Colon (tissue), 2 donors: Measurements from ENCODE around the gene NUP210.

ENCODE experiments used
- FAIRE-seq: peaks from 2 replicates; lab custom pipeline; 2012; peaks lifted over from hg19 to GRCh38; lab: Jason Lieb, UNC
- donor health status: control.
- donor health status: control.

NUP210 gene

DNA sequence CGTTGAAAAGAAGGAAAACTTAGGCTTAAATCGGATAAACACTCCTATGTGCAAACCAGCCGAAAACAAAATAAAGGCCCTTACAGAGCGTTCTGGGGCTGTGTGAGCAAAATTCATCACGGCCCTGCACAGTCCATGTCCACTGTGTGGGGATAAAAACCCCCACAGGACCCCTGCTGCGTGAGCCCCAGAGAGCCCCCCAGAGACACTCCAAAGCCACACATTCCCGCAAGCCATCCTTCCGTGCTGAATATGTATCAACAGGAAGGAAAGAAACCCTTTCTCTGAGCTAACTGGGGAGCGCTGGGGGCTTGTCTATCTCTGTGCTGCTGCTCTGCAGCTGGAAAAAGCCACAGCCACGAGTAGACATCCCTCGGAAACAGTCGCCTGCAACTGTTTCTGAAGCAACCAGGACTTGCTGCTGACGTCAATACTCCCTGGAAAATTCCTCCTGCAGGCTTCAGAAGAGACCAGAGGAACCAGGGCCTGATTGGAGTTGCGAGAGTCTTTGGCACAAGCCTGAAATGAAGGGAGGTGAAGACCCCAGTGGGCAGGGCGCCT lies 72.7 kb downstream of the NUP210 start:
- no peak for FAIRE-seq

DNA sequence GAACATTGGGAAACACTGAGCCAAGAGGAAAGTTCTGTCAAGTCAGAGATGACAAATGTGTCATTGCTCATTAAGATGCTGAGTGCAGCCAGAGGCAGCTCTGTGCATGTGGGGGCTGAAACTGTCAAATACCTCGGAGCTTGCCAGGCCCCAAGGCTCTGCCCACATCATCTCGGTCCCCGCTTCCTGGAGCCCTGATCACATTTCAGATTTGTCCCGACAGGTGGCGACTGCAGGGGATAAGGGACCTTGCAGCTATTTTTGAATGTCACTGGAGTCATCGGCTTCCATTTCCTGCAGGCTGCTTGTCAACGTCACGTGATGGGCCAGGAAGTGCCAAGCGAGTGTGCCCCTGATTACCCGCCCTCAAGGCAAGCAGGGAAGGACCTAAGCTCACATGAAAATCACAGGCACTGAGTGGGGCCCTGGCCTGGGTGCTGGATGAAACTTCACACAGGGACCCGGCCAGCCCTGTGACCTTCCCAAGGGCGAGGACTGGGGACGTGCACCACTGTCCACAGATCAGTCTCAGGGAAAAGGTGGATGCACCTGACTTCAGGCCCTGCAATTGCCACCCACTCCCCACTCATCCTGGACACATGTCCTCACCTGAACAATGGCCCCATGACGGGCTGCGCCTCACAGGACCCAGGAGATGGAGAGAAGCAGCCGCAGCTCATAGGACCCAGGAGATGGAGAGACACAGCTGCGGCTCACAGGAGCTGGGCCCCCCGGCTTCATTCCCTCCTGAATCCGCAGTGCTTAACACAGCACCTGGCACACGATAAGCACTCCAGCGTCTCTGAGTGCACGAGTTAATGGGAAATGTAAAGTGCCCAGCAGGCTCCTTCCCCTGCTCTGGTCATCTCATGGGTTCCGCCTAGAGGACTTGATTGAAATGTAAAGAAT lies 73.4 kb downstream of the NUP210 start:
- FAIRE-seq = no peak

DNA sequence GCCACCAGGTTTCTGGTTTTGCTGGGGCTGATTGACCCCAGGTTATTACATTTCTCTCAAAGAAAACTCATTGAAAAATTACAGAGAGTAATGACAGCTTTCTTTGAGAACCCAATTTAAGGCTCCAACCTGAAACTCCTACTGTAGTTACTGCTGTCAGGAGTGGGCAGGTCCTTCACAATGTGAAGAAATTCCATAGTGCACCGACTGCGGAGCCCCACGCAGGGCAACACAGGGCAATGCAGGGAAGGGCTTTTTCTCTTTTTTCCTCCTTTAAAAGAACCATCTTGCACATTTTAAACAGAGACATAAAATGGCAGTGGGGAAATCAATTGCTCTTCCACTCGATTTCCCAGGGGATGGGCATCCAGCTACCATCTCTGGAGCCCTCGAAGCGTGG lies 74.3 kb downstream of the NUP210 start:
- no peak for FAIRE-seq

DNA sequence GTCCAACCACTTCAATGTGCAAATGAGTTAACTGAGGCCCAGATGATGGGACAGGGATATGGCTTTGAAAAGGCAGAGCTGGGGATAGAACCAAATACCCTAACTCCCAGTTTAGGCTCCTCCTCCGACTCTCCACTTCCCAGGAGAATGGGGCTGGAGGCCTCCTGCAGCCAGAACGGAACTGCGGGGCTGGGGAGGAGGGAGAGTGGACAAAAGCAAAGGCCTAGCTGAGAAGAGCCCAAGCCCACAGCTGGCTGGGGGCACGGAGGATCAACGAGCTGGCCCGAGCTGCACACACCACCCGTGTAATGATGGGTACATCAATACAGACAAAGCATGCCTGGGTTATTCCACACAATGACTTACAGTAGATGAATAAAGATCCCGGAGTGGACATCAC lies 74.8 kb downstream of the NUP210 start:
- FAIRE-seq = no peak

DNA sequence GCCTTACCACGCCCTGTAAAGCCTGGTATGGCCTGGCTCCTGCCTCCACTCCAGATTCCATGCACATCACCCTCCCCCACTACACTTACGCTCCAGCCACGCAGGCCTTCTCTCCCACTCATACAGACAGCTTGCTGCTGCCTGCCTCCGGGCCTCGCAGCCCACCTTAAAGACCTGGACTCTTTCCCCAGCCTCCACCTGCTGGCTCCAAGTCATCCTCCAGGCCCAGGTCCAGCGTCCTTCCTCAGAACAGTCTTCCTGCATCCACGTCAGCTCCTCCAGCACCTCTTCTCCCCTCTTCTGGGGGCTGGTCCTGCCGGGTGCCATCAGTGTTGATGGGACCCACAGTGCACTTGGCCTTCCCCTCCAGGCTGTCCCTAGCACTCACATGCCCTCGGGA lies 75.5 kb downstream of the NUP210 start:
- FAIRE-seq = no peak

DNA sequence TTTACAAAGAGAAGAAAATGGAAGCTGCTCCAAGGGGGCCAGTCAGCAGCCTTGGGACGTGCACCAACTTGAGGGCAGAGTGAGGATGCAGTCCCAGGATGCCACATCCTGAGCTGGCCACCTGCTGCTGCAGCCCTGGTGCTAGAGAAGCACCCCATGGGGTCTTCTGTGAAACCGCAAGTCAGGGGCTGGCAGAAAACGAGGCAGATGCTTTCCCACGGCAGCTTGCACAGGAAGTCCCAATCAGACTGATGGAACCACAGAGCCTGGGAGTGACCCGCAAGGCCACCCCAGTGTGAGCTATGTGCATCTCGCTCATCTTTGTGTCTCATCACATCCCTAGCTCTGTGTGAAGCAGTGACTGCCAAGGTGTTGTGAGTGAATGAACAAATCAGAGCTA lies 76.5 kb downstream of the NUP210 start:
- FAIRE-seq = no peak

DNA sequence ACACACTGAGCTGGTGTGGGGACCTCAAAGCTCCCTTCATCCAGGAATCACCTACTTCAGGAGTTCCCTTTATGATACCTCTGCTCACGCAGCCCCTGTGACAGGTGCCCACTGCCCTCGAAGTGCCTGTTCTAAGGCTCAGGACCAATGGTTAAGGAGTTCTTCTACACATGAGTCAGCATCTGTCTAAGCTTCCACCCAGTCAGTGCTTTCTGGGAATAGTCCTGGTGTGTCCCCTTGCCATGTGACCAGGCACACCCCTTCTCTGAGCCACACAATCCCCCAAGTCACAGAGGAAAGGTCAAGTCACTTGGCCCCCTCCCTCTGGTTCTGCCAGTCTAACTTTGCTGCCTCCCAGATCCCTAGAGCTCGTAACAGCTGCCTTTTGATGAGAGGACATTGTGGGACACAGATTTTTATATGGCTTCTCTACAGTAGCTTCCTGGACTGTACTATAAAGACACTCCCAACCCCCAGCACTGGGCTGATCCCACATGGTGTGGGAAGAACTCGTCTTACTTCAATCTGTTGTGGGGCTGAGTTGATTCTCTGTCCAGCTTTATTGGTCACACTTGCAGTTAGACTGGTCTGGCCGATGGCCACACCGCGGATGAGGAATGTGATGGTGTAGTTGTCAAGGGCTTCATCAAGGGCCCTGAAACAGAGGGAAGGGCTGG lies 78.8 kb downstream of the NUP210 start:
- FAIRE-seq = no peak

DNA sequence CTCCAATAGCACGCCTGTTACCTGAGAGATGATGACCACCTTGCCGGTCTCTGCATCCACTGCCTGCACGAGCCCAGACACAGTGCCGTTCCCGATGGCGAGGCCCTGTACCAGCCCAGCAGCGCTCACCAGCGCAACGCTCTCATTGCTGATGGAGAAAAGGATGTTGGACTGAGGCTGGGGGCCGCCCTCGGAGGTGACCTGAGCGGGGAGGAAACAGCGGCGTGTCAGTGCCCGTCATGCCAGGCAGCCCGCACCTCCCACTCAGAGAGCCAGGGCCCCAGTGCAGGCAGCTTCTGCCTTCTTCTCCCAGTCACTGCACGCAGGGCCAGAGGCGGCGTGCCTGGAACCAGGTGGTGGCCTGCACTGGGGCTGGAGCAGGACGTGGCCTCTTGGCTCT lies 80.3 kb downstream of the NUP210 start:
- FAIRE-seq = no peak

DNA sequence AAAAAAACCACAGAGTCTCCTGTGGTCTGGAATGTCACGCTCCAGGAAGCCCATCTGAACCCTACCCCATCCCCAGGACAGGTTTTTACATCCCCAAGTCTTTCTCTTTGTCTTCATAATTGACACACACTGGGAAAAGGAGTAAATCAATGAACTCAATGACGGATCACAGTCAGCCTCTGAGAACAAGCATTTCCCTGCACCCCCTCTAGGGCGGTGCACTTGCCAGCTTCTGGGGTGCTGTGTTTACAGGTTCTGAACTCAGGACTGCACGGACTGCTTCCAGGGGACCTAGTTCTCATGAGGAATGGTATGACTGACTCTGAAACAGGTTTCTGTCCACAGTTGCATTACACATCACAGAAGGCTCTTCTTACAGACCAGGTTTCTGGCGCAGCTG lies 81.1 kb downstream of the NUP210 start:
- FAIRE-seq = no peak

DNA sequence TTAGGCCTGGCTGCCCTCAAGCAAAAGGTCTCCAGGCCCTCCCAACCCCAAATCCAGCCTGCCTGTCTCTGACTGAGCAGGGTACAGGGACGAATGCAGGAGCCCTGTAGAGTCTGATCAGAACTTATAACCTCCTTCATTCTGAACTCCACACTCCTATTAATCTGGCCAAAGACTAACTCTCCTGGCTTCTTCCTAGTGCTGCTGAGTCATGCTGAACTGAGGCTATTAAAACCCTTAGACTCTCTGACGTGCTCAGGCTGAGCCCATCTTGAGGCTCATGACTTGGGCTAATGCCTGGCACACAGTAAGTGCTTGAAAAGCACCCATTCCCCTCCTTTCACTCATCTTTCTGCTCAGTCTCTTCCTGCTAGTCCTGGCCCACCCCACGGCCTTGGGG lies 81.9 kb downstream of the NUP210 start:
- FAIRE-seq = no peak

DNA sequence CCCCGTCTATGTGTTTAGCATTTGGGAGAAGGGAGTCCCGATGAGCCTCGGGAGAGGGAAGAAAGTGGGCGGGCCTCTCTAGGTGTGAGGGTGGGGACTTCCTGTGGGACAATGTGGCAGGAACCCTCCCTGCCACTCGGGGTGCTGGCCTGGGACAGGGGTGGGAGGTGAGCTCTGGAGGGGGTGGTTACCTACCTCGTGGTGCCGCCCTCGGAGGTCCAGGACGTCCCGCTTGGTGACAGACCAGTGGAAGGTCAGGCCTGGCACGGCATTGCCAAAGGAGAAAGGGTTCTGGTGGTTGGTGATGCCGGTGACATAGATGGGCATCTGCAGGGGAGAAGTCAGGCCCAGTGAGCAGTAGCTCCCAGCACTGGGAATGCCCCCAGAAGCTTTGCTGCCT lies 83.5 kb downstream of the NUP210 start:
- FAIRE-seq = no peak

DNA sequence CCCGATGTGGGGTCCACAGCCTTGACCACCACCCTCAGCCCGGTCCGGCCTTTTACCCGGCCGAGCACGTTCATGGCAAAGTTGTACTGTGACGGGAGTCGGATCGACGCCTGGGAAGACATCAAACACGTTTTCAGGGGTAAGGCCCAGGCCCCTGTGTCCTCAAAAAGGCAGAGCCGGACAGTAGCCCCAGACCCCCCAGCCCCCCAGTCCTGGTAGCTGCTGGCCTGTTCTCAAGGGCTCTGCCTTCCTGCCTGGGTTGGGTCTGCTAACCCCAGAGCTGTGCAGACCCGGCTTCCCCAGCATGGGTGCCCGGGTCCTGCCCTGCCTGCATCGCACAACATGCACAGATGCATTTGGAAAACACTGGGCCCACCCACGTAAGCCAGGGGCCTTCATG lies 84.6 kb downstream of the NUP210 start:
- FAIRE-seq = no peak

DNA sequence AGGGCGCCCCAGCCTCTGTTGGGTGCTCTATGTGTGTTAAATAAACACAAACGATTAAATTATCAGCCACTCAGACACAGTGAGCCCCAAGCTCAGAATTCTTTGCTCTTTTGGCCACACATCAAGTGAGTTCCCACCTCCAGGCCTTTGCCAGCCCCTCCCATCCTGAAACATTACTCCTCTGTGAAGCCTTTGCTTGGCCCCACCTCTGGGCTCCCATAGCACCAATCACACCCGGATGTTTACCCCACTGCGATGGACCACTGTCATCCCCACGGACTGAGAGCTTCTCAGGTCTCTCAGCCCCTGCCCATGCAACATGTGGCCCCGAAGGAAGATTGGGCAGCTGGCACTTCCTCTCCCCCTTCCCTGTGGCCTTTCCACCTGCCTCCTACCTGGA lies 85.1 kb downstream of the NUP210 start:
- FAIRE-seq = no peak

DNA sequence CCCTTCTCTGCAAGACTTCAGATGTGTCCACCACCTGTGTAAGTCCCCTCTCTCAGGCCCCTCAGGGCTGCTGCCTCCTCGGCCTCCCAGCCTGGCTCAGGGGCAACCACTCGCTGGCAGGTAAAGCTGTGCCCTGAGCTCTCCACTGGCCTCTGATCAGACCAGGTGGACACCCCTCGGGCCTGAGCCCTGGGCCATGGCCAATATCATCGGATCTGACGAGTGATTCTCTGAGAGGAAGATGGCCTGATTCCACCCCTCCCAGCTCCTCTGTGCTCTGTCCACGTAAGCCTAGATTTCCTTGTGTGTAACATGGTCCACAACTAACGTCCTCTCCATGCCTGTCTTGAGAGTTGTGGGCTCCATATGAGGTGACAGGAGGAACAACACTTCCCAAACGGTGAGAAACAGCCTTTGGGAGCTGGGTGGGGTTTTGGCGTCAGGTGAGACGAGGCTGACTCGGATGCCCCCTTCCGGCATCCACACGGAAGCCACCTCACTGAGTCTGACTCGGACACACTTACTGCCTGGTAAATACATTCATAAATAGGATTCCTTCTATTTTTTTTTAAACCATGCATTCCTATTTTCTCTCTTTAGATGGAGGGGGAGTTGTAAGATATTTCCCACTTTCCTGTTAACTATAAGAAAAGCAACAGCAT lies 86.8 kb downstream of the NUP210 start:
- no peak for FAIRE-seq

DNA sequence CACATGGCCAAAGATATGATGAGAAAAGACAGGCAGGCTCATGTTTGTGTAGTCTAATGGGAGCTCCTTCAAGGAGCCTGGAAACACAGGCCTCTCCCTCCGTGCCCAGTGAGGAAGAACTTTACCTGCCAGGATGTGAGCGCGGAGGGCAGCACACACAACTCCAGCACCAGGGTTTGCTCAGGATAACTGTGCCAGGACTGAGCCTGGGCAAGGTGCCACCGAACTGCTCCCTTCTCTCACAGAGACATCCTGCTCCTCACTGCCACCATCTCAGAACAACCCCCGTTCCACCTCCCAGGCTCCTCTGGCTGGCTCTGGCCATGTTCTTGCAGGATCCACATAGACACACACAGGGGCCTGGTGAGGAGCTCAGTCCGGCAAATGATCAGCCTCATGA lies 87.4 kb downstream of the NUP210 start:
- FAIRE-seq = no peak

DNA sequence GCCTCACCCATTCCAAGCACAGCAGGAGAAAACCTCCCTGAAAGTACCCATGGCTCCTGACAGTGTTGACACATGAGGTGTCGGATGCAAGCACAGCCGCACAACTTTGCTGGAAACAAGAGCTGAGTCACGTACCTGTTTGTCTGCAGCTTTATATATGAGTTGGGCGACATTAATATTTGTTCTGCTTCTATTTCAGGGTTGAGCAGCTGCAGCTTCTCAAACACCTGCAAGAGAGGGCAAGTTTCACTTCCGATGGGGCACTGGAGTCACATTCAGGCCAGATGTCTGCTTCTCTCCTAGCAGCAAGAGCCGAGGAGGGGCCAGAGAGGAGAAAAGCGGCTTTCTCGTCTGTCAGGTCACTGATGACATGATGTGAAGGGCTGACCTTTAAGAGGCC lies 88.0 kb downstream of the NUP210 start:
- FAIRE-seq = no peak

DNA sequence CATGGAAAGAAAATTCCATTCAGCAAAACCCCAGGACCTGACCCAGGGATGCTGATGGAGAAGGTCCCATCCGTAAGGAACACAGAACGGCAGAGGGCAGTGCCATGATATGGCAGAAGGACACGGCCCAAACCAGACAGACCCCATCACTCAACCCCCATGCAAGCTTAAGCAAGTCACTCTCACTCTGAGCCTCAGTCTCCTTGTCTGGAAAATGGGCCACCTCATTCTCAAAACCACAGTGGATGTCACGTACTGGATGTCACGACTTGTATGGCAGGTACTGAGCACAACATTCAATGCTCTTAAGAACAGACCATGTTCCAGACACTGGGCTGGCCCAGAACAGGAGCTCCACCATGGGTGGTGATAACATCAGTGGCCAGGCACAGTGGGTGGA lies 90.4 kb downstream of the NUP210 start:
- no peak for FAIRE-seq

DNA sequence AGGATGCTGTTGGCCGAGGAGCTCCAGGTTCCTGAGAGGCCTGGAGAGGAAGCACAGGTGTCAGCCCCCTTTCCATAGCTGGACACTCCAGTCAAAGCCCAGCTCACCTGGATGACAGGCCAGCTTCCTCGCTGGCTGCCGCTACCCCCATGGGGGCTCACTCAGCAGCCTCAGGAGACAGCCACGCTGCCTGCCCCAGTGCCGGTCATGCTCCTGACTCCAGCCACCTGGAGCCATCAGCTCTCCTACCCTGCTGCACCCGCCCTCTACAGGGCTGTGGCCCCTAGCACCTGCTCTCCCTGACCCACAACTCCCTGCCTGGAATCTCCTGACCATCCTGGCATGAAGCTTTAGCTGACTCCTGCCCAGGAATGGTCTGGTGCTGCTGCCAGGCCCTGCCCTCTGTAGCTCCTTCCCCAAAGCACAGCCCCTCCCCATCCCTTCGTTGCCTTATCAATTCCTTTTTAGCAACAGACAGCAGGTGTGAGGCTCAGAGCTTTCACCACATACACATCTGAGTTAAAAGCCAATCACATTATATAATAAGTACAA lies 94.2 kb downstream of the NUP210 start:
- FAIRE-seq = no peak

DNA sequence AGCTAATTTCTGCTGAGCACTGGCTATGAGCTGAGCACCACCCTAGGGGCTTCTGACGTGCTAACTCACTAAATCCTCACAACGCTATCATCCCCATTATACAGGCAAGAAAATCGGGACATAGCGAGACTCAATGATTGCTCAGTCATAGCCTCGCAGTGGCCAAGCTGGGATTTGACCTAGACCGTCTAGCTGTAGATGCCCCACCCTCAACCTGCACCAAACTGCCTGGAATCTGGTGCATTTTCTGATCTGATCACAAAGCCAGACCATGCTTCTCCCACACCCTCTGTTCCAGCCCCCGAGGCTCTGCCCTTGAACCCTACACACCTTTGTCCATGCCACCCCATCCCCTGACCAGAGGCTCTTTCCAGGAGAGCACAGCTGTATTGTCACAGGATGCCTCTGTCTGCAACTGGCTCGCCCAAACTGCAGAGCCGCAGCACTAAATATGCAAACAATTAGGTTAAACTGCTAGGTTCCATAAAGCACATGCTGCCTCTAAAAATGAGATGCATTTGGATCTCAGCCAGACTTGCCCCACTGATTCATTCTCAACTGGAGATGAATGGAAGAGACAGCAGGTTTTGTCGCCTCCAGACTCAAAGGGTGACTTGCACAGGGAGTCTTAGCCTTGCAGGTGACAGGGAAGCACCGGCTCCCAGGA lies 95.2 kb downstream of the NUP210 start:
- no peak for FAIRE-seq

DNA sequence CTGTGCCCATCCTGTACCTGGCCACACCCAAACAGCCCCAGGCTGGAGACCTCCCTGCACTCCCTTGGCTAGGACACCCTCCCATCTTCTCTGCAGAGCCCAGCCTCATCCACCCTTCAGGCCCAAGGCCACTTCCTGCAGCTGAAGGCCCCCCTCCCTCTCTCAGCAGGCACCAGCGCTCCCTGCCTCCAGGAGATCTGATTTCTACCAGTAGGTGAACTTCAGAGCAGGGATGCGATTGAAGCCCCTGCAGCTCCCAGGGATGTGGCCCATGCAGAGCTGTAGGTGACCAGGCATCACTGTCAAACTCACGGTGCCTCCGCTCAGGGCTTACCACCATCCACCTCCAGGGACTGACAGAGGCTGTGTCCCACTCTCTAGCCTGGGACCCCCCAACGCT lies 96.3 kb downstream of the NUP210 start:
- FAIRE-seq = no peak

DNA sequence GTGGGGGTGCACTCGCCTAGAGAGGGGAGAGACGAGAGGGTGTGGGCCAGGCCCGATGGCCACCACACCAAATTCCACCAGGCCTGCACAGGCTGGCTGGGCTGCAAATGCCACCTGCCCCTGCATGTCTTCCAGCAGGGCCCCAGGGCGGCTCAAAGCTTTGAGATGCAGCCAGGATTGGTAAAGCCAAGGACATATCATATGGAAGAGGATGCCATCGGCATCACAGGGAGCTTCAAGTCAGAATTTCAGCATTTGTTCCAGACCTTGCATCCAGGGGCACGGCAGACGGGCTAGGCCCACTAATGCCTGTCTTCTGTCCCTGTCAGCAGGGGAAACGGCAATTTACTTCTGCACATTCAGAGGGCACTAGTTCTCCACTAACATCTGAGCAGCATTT lies 97.8 kb downstream of the NUP210 start:
- FAIRE-seq = no peak
